Right renal pelvis (tissue), 4 donors: ENCODE results near the gene MTCL1. TPM values are rescaled to one million over a fixed set of nuclear protein-coding genes. Genes with fewer than 3 reads are reported as not detected.
A peak's percentile ranks its signal among the peaks of the same experiment; 100 is the strongest.

Experiments used
- DNase-seq, 4 donors: peaks; one replicate each; pipeline ENCODE4 v3.0.0-alpha.2; 2013; ENCODE audit warnings: low read depth in 4 of 4, low spot score in 3 of 4, missing footprints in 1 of 4
- polyA plus RNA-seq, 4 donors: library from polyadenylated mRNA; unstranded; fragments of 120-200 nt; gene quantifications; one replicate each; pipeline ENCODE4 v1.2.1, GENCODE V29; 2013; ENCODE audit not compliant: insufficient read length in 4 of 4

The MTCL1 gene
- polyA plus RNA-seq, result 10 to 100 TPM; 16.2 to 24.4 (median 19.0) TPM

- no peak for DNase-seq
Observed at GRCh38 chr18:8705238-8705960, at the start of gene MTCL1. TSS of gene MTCL1 (plus strand) at chr18:8705556. CDS start at chr18:8705661, 105 bp downstream.

DNA sequence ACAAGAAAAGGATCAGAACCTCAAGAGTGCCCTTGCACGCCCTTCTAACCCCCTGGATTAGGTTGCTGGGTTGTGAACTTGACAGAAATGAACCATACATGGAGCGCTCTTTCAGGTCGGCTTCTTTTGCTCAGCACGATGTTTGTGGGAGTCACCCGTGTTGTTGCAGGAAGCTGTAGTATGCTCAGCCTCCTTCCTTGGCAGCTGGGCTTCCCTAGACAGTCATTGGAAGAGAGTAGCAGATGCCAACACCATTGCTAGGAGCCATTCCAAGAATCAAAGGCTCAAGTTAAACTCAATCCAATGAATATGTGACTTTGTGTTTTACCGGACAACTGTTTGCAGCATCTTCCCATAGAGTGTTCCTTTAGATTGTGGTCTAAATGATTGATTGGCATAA, 49.1 kb upstream of the MTCL1 start:
- DNase-seq, result no peak

DNA sequence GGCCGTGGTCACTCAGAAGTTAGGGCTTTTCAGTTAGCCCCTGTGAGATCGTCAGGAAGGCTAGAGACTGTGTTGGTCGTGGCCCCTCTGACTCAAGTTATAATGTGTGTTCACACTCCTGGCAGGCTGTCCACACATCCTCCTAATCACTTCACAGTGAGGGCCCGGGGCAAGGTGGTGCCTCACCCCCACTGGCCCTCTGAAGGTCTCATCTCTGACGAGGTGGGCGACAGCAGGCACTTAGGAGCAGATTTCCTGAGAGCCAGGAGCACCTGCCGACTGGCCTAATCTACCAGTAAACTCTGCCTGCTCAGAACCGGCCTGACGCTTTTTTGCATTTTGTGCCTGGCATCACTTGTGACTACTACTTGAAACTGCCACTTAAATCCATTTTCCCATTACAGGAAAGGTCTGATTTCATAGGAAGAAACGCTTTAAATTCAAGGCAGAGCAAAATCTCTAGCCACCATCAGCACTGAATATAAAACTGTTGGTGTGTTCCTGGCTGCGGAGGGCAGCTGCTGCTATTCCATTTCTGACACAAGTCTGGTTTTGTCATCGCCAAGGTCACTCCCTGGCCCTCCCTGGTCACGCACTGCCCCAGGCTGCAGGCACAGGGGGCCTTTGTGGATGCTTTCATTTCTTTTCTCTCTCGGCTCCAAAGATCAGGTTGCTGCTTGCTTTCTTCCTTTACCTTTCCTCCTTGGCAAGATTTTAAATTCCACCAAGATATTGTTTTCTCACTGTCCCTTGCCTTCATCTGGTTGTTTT, 48.1 kb upstream of the MTCL1 start:
- no peak for DNase-seq

- DNase-seq, result peak in 1 of 4 donors; percentile 12
Observed at GRCh38 chr18:8657873-8658470, 47.4 kb upstream of the MTCL1 start.

- DNase-seq, result no peak
Observed at GRCh38 chr18:8658858-8659485, 46.4 kb upstream of the MTCL1 start.

GRCh38 chr18:8659609-8660242, 45.6 kb upstream of the MTCL1 start:
- DNase-seq, result no peak

GRCh38 chr18:8660316-8660715, 45.0 kb upstream of the MTCL1 start:
- no peak for DNase-seq

GRCh38 chr18:8661754-8662559, 43.4 kb upstream of the MTCL1 start:
- DNase-seq, result peak; percentile 21 to 60 (median 52)

GRCh38 chr18:8662560-8663255, 42.6 kb upstream of the MTCL1 start:
- DNase-seq, result no peak

DNA sequence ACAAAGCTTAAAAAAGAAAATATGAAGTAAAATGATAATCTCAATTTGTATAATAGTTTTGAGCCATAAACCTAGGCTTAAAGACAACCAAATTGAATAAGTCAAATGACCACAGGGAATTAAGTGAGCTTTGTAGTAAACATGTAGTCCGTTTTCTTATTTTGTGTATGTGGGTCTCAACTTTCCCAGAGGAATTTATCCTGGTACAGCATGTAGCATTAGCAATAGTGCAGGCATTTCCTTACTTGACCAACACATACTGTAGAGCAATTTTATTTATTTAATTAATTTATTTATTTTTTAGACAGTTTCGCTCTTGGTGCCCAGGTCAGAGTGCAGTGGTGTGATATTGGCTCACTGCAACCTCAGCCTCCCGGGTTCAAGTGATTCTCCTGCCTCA, 37.5 kb upstream of the MTCL1 start:
- DNase-seq, result no peak

DNA sequence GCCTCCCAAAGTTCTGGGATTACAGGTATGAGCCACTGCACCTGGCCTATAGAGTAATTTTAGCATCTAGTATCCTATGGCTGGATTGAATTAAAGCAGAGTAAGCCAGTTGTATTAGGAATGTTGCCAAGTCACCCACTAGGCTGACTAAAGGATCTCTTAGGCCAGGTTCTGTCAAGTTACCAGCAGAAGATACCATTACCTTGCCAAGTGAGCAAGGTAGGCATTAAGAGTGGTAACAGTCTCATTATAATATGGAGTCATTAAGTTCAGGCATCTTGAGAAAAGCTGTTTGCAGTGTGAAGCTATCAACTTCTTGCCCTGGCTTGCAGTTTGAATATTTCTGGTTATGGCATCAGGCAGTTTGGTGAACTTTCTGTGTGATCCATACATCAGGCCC, 37.0 kb upstream of the MTCL1 start:
- no peak for DNase-seq

GRCh38 chr18:8669571-8669970, 35.8 kb upstream of the MTCL1 start:
- no peak for DNase-seq

- no peak for DNase-seq
Observed at GRCh38 chr18:8673256-8674209, 31.8 kb upstream of the MTCL1 start.

DNA sequence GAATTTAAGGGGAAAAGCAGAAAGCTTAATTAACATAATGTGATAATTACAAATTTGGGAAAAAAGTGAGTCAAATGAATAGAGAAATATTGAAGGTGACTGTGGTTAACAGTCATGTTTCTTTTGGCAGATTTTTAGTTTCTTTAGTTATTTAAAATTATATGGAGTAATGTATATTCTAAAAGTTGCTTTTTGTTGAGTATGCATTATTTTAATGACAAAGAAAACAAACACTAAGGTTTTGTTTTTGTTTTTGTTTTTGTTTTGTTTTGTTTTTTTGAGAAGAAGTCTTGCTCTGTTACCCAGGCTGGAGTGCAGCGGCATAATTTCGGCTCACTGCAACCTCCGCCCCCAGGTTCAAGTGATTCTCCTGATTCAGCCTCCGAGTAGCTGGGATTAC, 30.3 kb upstream of the MTCL1 start:
- no peak for DNase-seq

DNA sequence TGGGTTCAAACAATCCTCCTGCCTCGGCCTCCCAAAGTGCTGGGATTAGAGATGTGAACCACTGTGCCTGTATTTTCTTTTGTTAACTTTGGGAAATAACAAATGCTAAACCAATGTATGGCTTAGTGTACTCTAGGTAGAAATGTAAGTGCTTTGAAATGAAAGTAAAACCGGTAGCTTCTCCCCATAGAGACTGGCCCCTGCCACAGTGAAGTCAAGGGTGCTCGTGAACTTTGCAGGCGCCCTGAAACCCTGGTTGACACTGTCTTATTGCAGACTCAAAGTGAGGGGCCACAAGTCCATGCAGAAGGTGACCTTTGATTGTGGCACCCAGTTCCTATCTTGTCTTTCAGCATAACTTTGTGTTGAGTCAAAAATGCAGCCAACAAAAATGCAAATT, 24.2 kb upstream of the MTCL1 start:
- DNase-seq, result no peak

- DNase-seq, result no peak
Observed at GRCh38 chr18:8684577-8684976, 20.8 kb upstream of the MTCL1 start.

DNA sequence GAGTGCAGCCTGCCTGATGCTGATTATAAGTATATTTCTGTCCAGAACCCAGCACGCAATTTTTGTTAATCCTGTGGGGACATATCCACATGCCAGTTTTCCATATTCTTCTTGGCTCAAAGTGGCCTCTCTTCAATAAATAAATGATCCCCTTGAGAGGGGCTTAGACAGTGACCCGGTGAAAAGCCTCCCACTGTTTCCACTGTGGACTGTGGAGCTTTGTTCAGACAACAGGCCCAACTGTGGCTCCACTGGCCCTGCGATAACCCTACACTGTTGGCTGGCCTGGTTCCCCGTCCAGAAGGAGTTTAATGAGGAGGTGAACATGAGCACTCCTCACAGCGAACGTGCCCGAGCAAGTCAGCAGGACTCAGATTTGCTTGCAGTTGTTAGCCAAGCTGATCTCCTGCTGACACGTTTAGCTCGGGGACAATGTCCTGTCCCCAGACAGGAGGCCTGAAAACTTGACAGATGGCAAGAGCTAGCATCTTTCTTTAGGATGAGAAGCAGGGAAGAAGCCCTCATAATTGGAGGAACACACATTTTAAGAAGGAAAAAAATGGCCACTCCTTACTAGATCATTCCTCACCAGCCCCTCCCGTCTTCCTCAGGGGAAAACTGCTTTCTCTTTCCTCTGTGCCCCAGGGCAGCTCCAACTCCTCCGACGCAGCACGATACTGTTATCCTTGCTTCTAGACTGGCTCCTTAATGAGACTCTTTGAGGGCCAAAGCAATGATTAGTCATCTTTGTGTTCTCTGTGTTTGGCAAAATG, 20.0 kb upstream of the MTCL1 start:
- DNase-seq, result no peak

- no peak for DNase-seq
Observed at GRCh38 chr18:8685914-8686216, 19.5 kb upstream of the MTCL1 start.
